HEK293T (cell line): ENCODE data around the gene ISCA1.

Experiments used
- CTCF ChIA-PET: fragments of 350-600 bp; formaldehyde crosslinking; extraction: SDS; loops from one replicate; lab custom pipeline; 2021; ENCODE audit warnings: antibody characterized with exemption, inconsistent platforms; lab: Yijun Ruan, JAX
- POLR2A ChIA-PET: fragments of 350-600 bp; formaldehyde crosslinking; extraction: SDS; loops from one replicate; lab custom pipeline; 2020; ENCODE audit warnings: antibody characterized with exemption, inconsistent platforms; lab: Yijun Ruan, JAX
- DNase-seq: peaks from one replicate; pipeline ENCODE4 v3.0.0; 2012; ENCODE audit warnings: mixed read lengths; ENCODE audit errors: extremely low spot score
- ARNT ChIP-seq: fragments of 450-650 bp; IDR thresholded peaks from 2 replicates; pipeline ENCODE4 v1.6.1; 2017; ENCODE audit warnings: mild to moderate bottlenecking
- BHLHE40 ChIP-seq: fragments of 450-650 bp; IDR thresholded peaks from 2 replicates; pipeline ENCODE4 v1.6.1; 2016; ENCODE audit warnings: mild to moderate bottlenecking, moderate library complexity, borderline replicate concordance
- CTBP1 ChIP-seq: fragments of 450-650 bp; IDR thresholded peaks from 2 replicates; pipeline ENCODE4 v1.6.1; 2016; ENCODE audit warnings: borderline replicate concordance
- ELF4 ChIP-seq: fragments of 450-650 bp; IDR thresholded peaks from 2 replicates; pipeline ENCODE4 v1.6.1; 2017; ENCODE audit warnings: antibody characterized with exemption
- FOXA1 ChIP-seq: fragments of 450-650 bp; IDR thresholded peaks from 2 replicates; pipeline ENCODE4 v1.6.1; 2016; ENCODE audit warnings: mild to moderate bottlenecking
- FOXK2 ChIP-seq: fragments of 450-650 bp; IDR thresholded peaks from 2 replicates; pipeline ENCODE4 v1.6.1; 2016; ENCODE audit warnings: mild to moderate bottlenecking
- FOXM1 ChIP-seq: fragments of 450-650 bp; IDR thresholded peaks from 2 replicates; pipeline ENCODE4 v1.6.1; 2017; ENCODE audit warnings: mild to moderate bottlenecking, borderline replicate concordance
- HDGF ChIP-seq: fragments of 450-650 bp; IDR thresholded peaks from 2 replicates; pipeline ENCODE4 v1.6.1; 2017; ENCODE audit warnings: antibody characterized with exemption, borderline replicate concordance
- L3MBTL2 ChIP-seq: fragments of 450-650 bp; conservative IDR thresholded peaks from 2 replicates; pipeline ENCODE4 v1.6.1; 2016; ENCODE audit warnings: mild to moderate bottlenecking
- LEF1 ChIP-seq: fragments of 450-650 bp; IDR thresholded peaks from 2 replicates; pipeline ENCODE4 v1.6.1; 2017; ENCODE audit warnings: mild to moderate bottlenecking, borderline replicate concordance
- NFRKB ChIP-seq: fragments of 450-650 bp; IDR thresholded peaks from 2 replicates; pipeline ENCODE4 v1.6.1; 2016; ENCODE audit warnings: mild to moderate bottlenecking, moderate library complexity
- SP1 ChIP-seq: fragments of 450-650 bp; IDR thresholded peaks from 2 replicates; pipeline ENCODE4 v1.6.1; 2017
- SUZ12 ChIP-seq: fragments of 450-650 bp; IDR thresholded peaks from 2 replicates; pipeline ENCODE4 v1.6.1; 2016; ENCODE audit warnings: mild to moderate bottlenecking
- TARDBP ChIP-seq: fragments of 450-650 bp; IDR thresholded peaks from 2 replicates; pipeline ENCODE4 v1.6.1; 2016
- ZNF384 ChIP-seq: fragments of 450-650 bp; IDR thresholded peaks from 2 replicates; pipeline ENCODE4 v1.6.1; 2016
- TF ChIP-seq, protein P1 (sequence below): fragments of 450-650 bp; IDR thresholded peaks from 2 replicates; pipeline ENCODE4 v1.6.1; 2016

The ISCA1 gene

DNA sequence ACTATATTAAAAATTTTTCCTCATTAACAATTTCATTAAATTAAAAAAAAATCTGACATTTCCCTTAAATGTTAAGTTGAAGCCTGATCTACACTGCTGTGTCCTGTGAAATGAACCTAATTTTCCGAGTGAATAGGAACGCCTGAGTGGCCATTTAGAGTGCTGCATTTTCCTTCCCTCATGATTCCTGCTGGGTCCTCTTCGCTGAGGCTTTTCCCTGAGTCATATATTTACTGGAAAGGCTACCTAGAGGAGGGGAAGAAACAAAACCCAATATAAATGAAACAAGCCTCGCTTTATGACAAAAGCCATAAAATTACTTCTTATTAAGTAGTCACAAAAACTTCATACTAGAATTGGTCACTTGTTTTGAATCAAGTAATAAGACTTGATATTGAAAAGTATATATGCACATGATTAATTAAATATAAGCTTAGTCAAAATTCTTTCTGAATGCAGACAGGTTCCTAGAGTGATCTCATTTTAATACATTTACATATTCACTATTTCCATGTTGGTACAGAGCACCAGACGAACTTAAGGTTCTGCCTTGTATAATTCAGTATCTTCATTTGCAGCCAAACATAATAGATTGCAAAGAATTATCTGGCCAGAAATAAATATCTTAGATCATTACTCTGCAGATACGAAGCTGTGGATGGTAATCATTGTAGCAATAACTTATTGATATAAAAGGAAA lies 6.3 kb upstream of the ISCA1 start:
- ChIA-PET POLR2A (no interaction called here), CTCF (no interaction called here)
- no peak for DNase-seq
- TF ChIP-seq ARNT, result no peak
- TF ChIP-seq TARDBP, result no peak
- TF ChIP-seq NFRKB, result no peak
- TF ChIP-seq L3MBTL2, result no peak
- no peak for TF ChIP-seq FOXK2
- TF ChIP-seq HDGF, result no peak
- no peak for TF ChIP-seq LEF1
- TF ChIP-seq, protein P1, sequence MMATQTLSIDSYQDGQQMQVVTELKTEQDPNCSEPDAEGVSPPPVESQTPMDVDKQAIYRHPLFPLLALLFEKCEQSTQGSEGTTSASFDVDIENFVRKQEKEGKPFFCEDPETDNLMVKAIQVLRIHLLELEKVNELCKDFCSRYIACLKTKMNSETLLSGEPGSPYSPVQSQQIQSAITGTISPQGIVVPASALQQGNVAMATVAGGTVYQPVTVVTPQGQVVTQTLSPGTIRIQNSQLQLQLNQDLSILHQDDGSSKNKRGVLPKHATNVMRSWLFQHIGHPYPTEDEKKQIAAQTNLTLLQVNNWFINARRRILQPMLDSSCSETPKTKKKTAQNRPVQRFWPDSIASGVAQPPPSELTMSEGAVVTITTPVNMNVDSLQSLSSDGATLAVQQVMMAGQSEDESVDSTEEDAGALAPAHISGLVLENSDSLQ, result no peak
- TF ChIP-seq SP1, result no peak
- no peak for TF ChIP-seq FOXM1
- no peak for TF ChIP-seq BHLHE40
- no peak for TF ChIP-seq ZNF384
- TF ChIP-seq ELF4, result no peak
- TF ChIP-seq CTBP1, result no peak
- no peak for TF ChIP-seq FOXA1
- no peak for TF ChIP-seq SUZ12

DNA sequence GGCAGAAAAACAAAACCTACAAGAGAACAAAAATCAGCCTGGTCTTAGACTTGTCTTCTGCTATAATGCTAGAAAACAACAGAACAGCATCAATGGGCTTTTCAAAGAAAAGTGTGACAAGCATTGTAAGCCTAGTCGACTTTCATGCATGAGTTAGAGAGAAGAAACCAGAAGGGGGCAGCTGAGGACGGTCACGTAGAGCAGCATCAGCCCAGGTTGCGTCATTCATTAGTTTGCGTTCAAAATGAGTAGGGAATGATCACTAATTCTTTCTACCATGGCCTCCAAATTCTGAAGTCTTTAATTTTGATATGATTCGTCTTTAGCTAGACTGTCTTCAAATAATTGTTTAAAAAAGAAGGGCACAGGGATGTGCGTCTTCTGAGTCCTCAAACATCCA lies 4.7 kb upstream of the ISCA1 start:
- CTCF ChIA-PET, result no interaction called here
- DNase-seq, result peak; percentile 50
- no peak for TF ChIP-seq FOXA1
- no peak for TF ChIP-seq CTBP1
- TF ChIP-seq L3MBTL2, result no peak
- TF ChIP-seq LEF1, result no peak
- no peak for TF ChIP-seq FOXK2
- POLR2A ChIA-PET, result no interaction called here

DNA sequence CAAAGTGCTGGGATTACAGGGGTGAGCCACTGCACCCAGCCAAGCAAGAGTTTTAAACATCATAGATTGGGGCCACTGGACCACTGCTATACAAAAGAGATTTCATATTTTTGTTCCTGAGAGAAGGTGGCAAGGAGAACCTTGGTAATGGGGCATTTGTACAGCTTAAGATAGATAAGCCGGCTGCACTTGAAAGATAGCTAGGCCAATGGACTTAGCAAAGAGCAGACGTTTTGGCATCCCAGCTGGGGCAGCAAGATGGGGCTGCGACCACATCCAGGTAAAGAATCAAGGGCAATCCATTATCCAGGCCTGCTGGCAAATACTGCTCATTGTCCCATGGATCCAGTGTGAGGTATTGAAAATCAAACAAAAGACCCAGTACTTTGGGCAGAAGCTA lies 3.9 kb upstream of the ISCA1 start:
- CTCF ChIA-PET, result no interaction called here
- TF ChIP-seq FOXK2 (no peak), TARDBP (no peak), CTBP1 (no peak), HDGF (no peak), L3MBTL2 (no peak), ZNF384 (no peak), NFRKB (no peak), BHLHE40 (no peak), SUZ12 (no peak), FOXM1 (no peak), ARNT (no peak), LEF1 (no peak)
- POLR2A ChIA-PET, result no interaction called here
- no peak for DNase-seq

DNA sequence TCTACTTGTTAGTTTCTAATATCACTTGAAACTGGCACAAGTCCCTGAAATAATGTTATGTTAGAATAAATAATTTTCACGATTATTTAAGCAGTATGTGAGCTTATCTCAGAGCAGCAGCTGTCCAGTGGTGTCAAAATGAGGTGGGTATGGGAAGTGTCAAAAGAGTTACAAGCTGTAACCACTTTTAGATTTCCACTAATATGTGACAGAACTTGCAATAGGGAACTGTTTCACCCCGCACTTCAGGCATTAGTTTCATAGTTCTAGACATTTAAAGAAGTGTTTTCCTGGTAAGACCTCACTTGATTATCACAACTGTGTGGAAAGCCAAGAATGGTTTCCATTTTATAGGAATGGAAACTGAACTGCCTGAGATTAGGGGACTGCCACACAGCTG lies 2.9 kb upstream of the ISCA1 start:
- POLR2A ChIA-PET, result no interaction called here
- CTCF ChIA-PET, result no interaction called here
- DNase-seq, result no peak
- TF ChIP-seq FOXA1, result no peak
- TF ChIP-seq CTBP1, result no peak
- TF ChIP-seq HDGF, result no peak
- TF ChIP-seq BHLHE40, result no peak
- TF ChIP-seq SUZ12, result no peak
- TF ChIP-seq NFRKB, result no peak
- TF ChIP-seq, protein P1, result no peak
- TF ChIP-seq FOXK2, result no peak

DNA sequence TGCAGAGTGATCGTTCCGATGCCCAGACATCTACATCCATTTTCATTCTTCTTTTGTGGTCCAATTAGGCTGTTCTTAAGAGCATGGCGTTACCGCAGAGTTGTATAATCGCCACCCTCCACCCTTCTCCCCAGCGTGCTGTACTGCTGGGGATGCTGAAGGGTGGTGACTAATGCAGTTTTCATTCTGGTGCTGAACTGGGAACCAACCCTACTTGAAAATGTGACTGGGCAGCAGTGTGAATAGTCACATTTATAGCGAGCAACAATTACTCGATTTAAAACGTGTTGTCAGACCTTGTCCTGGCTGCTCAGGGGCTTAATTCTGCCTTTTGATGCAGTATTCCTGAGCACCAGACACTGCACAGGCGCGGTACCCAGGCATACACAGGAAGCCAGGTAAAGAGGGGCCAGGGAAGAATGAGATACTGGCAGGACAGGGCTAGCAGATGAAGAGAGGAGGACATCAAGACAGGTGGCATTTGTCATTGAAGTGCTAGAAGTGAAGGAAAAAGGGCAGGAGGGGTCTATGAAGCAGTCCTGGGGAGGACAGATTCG lies 719 bp upstream of the ISCA1 start:
- ChIA-PET CTCF (no interaction called here), POLR2A (interaction anchor here (0.6 to 1.2 kb wide), 6 partner anchors 9 to 302 kb away, joined by 3 to 4 read pairs (median 3); no protein-coding TSS in a partner anchor)
- TF ChIP-seq, protein P1, result no peak
- no peak for TF ChIP-seq ELF4
- no peak for TF ChIP-seq FOXK2
- no peak for TF ChIP-seq SP1
- no peak for TF ChIP-seq ZNF384
- TF ChIP-seq FOXM1, result no peak
- no peak for TF ChIP-seq HDGF
- no peak for TF ChIP-seq LEF1
- TF ChIP-seq ARNT, result no peak
- TF ChIP-seq NFRKB, result no peak
- TF ChIP-seq BHLHE40, result no peak
- no peak for TF ChIP-seq CTBP1
- TF ChIP-seq TARDBP, result no peak
- DNase-seq, result peak; percentile 15

DNA sequence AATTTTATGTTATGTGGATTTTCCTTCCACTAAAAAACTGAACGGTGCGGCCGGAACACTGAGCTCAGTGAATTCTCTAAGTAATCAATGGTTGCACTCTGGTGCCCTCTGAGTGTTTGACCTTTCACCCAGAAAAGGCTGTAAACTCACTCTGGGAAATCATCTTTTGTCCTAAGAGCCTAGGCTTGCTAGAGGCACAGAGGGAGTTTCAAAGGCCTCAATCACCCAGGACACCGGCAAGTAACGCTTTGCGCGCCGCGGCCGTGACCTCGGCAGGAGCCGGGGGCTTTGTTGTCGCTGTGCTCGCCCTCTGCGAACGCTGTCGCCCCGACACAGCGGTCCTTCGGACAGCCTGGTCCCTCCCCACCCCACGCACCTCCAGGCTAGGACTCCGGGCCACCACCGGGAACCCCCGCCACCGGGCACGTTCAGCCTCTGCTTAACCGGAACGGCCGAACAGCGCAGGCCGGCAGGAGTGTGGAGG lies 703 bp downstream of the ISCA1 start:
- no peak for DNase-seq
- ChIA-PET POLR2A (interaction anchor here (1.0 kb wide), 1 partner anchor 140 kb away, joined by 3 read pairs; no protein-coding TSS in a partner anchor), CTCF (interaction anchor here (0.5 kb wide), 1 partner anchor 226 kb away, joined by 4 read pairs; no protein-coding TSS in a partner anchor)
- TF ChIP-seq SP1, result no peak
- no peak for TF ChIP-seq ARNT
- TF ChIP-seq BHLHE40, result no peak
- TF ChIP-seq LEF1, result no peak
- no peak for TF ChIP-seq HDGF
- TF ChIP-seq L3MBTL2, result no peak
